Activated naive CD4-positive, alpha-beta T cell treated with Interleukin-2 at 50 U/mL for 16 hours (primary cell): ENCODE data around the gene FRMD7.
"Not testable (repeated sequence)": the region's sequence is repeated elsewhere in the genome, so short reads cannot be mapped to it uniquely, and the experiment has no call there.

ENCODE experiments used
- DNase-seq: peaks from one replicate; pipeline ENCODE4 v3.0.0-alpha.2; 2020

FRMD7 gene

GRCh38 chrX:132127743-132128142 lies at the start of gene FRMD7:
Gene FRMD7, minus strand, starts transcription at chrX:132128020. Its CDS starts 176 bp downstream, at chrX:132127844.
- DNase-seq: no peak

GRCh38 chrX:132173647-132174046 lies 45.8 kb upstream of the FRMD7 start:
- DNase-seq: no peak

DNA sequence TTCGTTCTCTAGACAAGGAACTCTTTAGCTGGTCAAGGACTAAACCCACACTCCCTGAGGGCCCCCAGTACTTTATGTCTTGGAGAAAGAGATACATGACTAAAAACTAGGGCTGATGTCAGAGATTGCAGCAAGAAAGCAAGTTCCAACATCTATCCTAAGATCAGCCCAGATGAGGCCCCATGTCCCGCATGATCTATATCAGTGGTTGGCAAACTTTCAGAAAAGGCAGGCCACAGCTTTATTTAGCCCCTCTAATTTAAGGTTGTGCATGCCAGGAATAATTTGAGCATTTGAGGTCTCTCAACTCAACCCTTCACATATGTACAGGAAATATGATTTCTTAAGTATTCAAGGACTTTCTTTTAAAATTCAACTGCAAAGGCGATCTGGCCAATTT lies 44.1 kb upstream of the FRMD7 start:
- DNase-seq: no peak

DNA sequence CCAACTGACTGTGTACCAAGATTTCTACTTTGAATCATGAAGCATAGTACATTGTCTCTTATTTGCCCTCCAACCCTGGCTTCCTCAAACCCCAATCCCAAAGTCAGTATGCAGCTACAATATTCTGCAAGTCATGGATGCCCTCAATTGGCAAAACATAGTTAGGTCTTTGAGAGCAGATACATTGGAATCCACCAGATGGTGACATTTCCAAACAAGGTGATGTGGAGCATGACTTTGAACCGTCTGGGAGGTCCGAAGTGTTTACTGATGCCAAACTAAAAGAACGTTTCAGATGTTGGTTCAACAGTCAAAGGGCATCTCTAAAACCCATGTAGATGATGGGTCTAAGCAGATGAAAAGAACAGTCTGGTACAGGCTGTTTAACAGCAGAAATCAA lies 43.7 kb upstream of the FRMD7 start:
- no peak for DNase-seq

- DNase-seq: no peak
Observed at GRCh38 chrX:132169554-132169953, 41.7 kb upstream of the FRMD7 start.

- DNase-seq: no peak
Observed at GRCh38 chrX:132165651-132166050, 37.8 kb upstream of the FRMD7 start.

DNA sequence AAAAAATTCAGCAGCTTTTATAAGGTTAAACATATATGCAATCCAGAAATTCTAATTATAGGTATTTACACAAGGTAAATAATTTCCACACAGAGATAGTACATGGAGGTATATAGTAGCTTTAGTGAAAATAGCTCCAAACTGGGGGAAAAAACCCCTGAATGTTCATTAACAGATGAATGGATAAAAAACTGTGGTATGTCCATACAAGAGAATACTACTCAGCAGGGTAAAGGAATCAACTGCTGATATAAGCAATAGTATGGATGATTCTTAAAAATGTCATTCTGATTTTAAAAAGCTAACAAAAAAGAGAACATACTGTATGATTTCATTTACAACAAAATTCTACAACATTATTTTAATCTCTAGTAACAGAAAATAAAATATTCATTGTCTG lies 37.2 kb upstream of the FRMD7 start:
- DNase-seq: no peak

DNA sequence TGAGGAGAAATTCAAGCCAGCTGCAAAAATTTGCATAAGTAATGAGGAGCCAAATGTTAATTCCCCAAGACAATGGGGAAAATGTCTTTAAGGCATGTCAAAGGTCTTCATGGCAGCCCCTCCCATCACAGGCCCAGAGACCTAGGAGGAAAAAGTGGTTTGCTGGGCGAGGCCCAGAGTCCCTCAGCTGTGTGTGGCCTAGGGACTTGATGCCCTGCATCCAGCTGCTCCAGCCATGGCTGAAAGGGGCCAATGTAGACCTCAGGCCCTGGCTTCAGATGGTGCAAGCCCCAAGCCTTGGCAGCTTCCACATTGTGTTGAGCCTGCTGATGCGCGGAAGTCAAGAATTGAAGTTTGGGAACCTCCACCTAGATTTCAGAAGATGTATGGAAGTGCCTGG lies 35.3 kb upstream of the FRMD7 start:
- not testable (repeated sequence) for DNase-seq

DNA sequence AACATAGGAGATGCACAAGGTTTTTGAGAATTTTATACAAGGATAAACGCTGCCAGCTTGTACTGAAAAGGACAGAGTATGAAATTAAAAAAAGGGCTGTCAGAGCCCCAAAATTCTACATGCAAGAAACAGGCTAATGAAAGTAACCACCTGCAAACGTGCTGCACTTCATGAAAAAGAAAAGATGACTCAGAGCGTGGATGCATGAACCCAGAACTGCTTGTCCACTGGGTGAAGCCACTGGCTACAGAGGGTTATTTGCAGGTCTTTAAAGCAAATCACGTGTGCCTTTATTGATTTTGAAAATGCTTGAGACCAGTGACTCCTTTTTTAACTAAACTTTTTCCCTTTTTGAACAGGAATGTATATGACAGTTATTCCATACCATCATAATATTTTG lies 25.3 kb upstream of the FRMD7 start:
- DNase-seq: no peak

- DNase-seq: no peak
Observed at GRCh38 chrX:132146456-132146855, 18.6 kb upstream of the FRMD7 start.

GRCh38 chrX:132144061-132144460 lies 16.2 kb upstream of the FRMD7 start:
- DNase-seq: no peak

GRCh38 chrX:132125906-132126305 lies 1.9 kb downstream of the FRMD7 start:
- no peak for DNase-seq

GRCh38 chrX:132120913-132121312 lies 6.9 kb downstream of the FRMD7 start:
- DNase-seq: no peak

DNA sequence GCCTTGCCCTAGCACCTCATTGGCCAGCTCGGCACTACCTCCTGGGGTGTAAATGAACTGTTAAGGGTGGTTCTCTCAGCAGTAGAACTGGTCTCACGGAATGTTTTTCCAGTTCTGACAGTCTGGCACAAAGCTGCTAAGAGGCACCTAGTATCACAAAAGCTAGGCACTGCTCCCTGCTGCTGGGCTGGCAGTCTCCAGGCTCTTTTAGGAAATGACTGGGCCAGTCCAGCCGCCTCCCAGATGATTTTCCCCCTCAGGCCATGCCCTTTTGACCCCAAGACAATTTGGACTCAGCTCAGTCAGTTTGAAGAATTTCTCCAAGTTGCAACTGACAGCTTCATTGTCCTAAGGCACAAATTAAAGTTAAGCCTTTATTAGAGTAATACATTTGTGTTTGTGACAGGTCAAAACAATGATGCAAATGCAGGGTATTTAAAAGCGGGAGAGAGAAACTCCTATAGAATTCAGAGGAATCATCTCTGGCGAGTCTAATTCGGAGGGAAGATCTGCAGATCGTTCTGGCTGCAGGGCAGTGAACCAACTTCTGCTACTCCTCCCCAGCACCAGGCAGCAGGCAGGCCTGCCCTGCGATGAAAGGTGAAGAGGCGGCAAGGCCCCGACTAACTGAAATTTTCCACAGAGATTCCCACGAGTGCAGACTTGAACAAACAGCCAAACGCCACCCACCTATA lies 7.9 kb downstream of the FRMD7 start:
- DNase-seq: no peak

GRCh38 chrX:132119283-132119682 lies 8.5 kb downstream of the FRMD7 start:
- DNase-seq: no peak

DNA sequence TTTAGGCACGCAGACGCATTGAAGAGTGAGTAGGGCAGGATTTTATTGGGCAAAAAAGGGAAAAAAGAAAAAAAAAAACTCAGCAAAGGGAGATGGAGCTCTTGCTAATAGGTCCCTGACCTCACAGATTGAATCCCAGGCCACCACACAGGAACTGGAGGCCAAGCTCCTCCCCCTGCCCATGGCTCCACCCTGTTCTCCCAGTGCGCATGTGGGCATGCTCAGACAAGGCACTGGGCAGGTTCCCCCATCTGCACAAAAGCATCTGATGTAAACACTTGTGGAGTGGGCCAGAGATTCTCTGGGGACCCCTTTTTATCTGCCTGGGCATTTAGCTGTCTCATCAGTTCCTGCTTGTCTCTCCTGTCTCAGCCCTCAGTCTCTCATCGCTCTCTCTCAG lies 9.5 kb downstream of the FRMD7 start:
- no peak for DNase-seq

- no peak for DNase-seq
Observed at GRCh38 chrX:132115792-132116191, 12.0 kb downstream of the FRMD7 start.

GRCh38 chrX:132114607-132115006 lies 13.2 kb downstream of the FRMD7 start:
- no peak for DNase-seq

- no peak for DNase-seq
Observed at GRCh38 chrX:132107291-132107690, 20.5 kb downstream of the FRMD7 start.

DNA sequence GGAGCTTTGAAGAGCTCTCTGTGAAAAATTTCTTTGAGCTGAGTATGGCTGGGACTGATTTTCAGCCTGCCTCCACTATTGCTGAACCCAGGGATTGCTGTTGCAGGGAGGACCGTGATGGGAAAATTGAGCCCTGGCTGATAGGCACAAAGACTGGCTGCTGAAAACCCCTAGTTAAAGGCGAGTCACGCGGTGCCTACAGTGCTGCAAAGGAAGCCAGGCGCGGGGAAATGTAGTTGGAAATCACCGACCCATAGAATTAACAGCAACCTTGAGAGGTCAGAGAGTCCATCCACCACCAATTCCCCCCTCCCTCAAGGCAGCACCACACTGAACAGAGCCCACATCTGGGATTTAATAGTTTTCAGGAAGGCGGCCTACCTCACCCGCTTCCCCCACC lies 26.0 kb downstream of the FRMD7 start:
- no peak for DNase-seq

DNA sequence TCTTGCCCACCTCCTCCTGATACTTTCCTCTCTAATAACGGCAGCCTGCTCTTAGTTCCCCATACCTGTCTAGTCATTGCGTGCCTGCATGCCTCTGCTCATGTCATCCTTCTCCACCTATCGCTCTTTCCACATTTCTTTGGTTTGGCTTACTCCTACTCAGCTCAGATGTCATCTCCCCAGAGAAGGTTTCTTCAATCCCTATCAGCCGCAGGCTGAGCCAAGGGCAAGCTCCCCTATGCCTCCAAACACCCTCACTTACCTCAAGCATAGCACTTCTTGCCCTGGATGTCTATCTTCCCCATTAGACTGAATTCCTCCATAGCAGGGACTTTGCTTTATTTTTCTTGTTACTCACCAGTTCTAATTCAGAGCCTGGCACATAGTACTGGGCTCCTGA lies 26.6 kb downstream of the FRMD7 start:
- no peak for DNase-seq

- not testable (repeated sequence) for DNase-seq
Observed at GRCh38 chrX:132098704-132099103, 29.1 kb downstream of the FRMD7 start.

GRCh38 chrX:132094164-132094563 lies 33.7 kb downstream of the FRMD7 start:
- no peak for DNase-seq

GRCh38 chrX:132093239-132093860 lies 34.5 kb downstream of the FRMD7 start:
- no peak for DNase-seq
